Esophagus muscularis mucosa (tissue), 4 donors: ENCODE data around the gene MALL. TPM values are rescaled to one million over a fixed set of nuclear protein-coding genes. Genes with fewer than 3 reads are reported as not detected.
A peak's percentile ranks its signal among the peaks of the same experiment; 100 is the strongest.

Experiments
- DNase-seq: peaks from one replicate; pipeline ENCODE4 v3.0.0-alpha.2; 2017; ENCODE audit errors: extremely low spot score
- H3K27ac ChIP-seq, 4 donors: fragments of 200-600 bp; sonication (generic); replicated peaks in 1 of 4; 1 replicate in 3 of 4; 2 replicates in 1 of 4; pipeline ENCODE4 v1.5.1; 2016 to 2019; ENCODE audit warnings: mild to moderate bottlenecking in 1 of 4
- H3K27me3 ChIP-seq, 4 donors: fragments of 200-600 bp; sonication (generic); one replicate each; pipeline versions ENCODE4 v1.5.1 to v1.6.0; 2016 to 2019
- H3K36me3 ChIP-seq, 4 donors: fragments of 200-600 bp; sonication (generic); one replicate each; pipeline ENCODE4 v1.5.1; 2016 to 2019
- H3K4me1 ChIP-seq, 4 donors: fragments of 200-600 bp; sonication (generic); one replicate each; pipeline ENCODE4 v1.5.1; 2016 to 2019
- H3K4me3 ChIP-seq, 4 donors: fragments of 200-600 bp; sonication (generic); 1 replicate in 2 of 4; 2 replicates in 2 of 4; pipeline ENCODE4 v1.5.1; 2016 to 2019; ENCODE audit warnings: mild to moderate bottlenecking in 4 of 4, moderate library complexity in 1 of 4
- H3K9me3 ChIP-seq, 4 donors: fragments of 200-600 bp; sonication (generic); 1 replicate in 3 of 4; 2 replicates in 1 of 4; pipeline ENCODE4 v1.5.1; 2016 to 2019
- CTCF ChIP-seq, 3 experiments: fragments of 200-600 bp in 2 of 3; fragments of 450-650 bp in 1 of 3; sonication (generic) in 2 of 3; IDR thresholded peaks; one replicate each; pipeline ENCODE4 v1.5.1; 2017 to 2019; ENCODE audit warnings: antibody characterized with exemption in 3 of 3, mild to moderate bottlenecking in 2 of 3, moderate library complexity in 1 of 3
- EP300 ChIP-seq: sonication (generic); formaldehyde crosslinking; IDR thresholded peaks from one replicate; pipeline ENCODE4 v1.6.1; 2017; ENCODE audit warnings: antibody characterized with exemption
- POLR2A ChIP-seq: fragments of 450-650 bp; IDR thresholded peaks from one replicate; pipeline ENCODE4 v1.6.1; 2017; ENCODE audit warnings: antibody characterized with exemption, moderate library complexity, mild to moderate bottlenecking, low read depth
- POLR2AphosphoS5 ChIP-seq, 2 donors: sonication (generic); formaldehyde crosslinking; IDR thresholded peaks; one replicate each; pipeline ENCODE4 v1.6.1; 2017; ENCODE audit warnings: antibody characterized with exemption in 2 of 2
- WGBS: methylation state at CpG from one replicate; pipeline ENCODE4 v1.1.5; 2018; 5-methylcytosine and 5-hydroxymethylcytosine counted together
- intact Hi-C: fragments of 100-400 bp; cut with DNase I; formaldehyde crosslinking; loops from one replicate; pipeline ENCODE4 v1.15.1; 2023
- total RNA-seq, 4 donors: library from RNA; depleted of rRNA; stranded (reverse); fragments of >200 nt; gene quantifications; one replicate each; pipeline versions ENCODE4 v1.1.0 to v1.2.1, GENCODE V29; 2016

The MALL gene
- total RNA-seq, 4 donors from 2014 or later = 5.0 to 20.4 (median 18.1) TPM

- no peak overlapping the region for H3K4me3 ChIP-seq
- intact Hi-C loops = no loop called here
- H3K36me3 ChIP-seq = peaks cover 0 to 9% (median 4%) of the 10 kb centered on the region in 4 donors
- no peak overlapping the region for H3K27ac ChIP-seq
- 77% methylated on average over 2 of the region's 2 CpGs for WGBS
- peaks cover 9 to 16% (median 11%) of the 10 kb centered on the region in 4 donors for H3K4me1 ChIP-seq
- DNase-seq = no peak
- no peak for TF ChIP-seq POLR2AphosphoS5 (IDR thresholded peaks at IDR 0.05)
- H3K9me3 ChIP-seq = no peaks in the 10 kb centered on the region
- peaks cover 0 to 44% (median 8%) of the 10 kb centered on the region in 4 donors for H3K27me3 ChIP-seq
Observed at GRCh38 chr2:110121052-110121334, 5.4 kb upstream of the MALL start.

- TF ChIP-seq EP300 = no peak
- TF ChIP-seq CTCF (IDR thresholded peaks at IDR 0.05) = no peak
- TF ChIP-seq POLR2A = no peak
- TF ChIP-seq POLR2AphosphoS5 (IDR thresholded peaks at IDR 0.05) = no peak
- WGBS = 68% methylated on average over 11 of the region's 11 CpGs
- Histone ChIP-seq H3K4me1 (peaks cover 15 to 20% (median 16%) of the 10 kb centered on the region in 4 donors), H3K4me3 (no peak overlapping the region), H3K27ac (peak overlapping the region in 2 of 4 donors; percentile 1 to 12), H3K27me3 (peaks cover 0 to 50% (median 13%) of the 10 kb centered on the region in 4 donors), H3K36me3 (peaks cover 0 to 9% (median 4%) of the 10 kb centered on the region in 4 donors), H3K9me3 (no peaks in the 10 kb centered on the region)
- peak; percentile 82 for DNase-seq
- intact Hi-C loops = no loop called here
Observed at GRCh38 chr2:110120171-110121051, 4.8 kb upstream of the MALL start.

- Histone ChIP-seq H3K27ac (peak overlapping the region; percentile 39 to 74 (median 65)), H3K9me3 (no peaks in the 10 kb centered on the region), H3K27me3 (peaks cover 0 to 68% (median 19%) of the 10 kb centered on the region in 4 donors), H3K4me1 (peaks cover 18 to 24% (median 21%) of the 10 kb centered on the region in 4 donors), H3K36me3 (no peaks in the 10 kb centered on the region), H3K4me3 (peak overlapping the region; percentile 48 to 59 (median 50))
- peak in 1 of 2 donors; percentile 8 for TF ChIP-seq POLR2AphosphoS5 (IDR thresholded peaks at IDR 0.05)
- no peak for TF ChIP-seq EP300
- TF ChIP-seq CTCF (IDR thresholded peaks at IDR 0.05) = peak; percentile 11 to 45 (median 17)
- TF ChIP-seq POLR2A = no peak
- intact Hi-C loops = no loop called here
- peak; percentile 92 for DNase-seq
- WGBS = 25% methylated on average over 8 of the region's 8 CpGs
Observed at GRCh38 chr2:110116033-110116710, 550 bp upstream of the MALL start.

- Histone ChIP-seq H3K36me3 (no peaks in the 10 kb centered on the region), H3K27me3 (peaks cover 0 to 57% (median 19%) of the 10 kb centered on the region in 4 donors), H3K4me1 (peaks cover 18 to 24% (median 21%) of the 10 kb centered on the region in 4 donors), H3K4me3 (peak overlapping the region; percentile 48 to 59 (median 50)), H3K9me3 (no peaks in the 10 kb centered on the region), H3K27ac (peak overlapping the region; percentile 39 to 74 (median 66))
- no peak for TF ChIP-seq CTCF (IDR thresholded peaks at IDR 0.05)
- no peak for TF ChIP-seq POLR2A
- TF ChIP-seq POLR2AphosphoS5 (IDR thresholded peaks at IDR 0.05) = no peak
- no peak for TF ChIP-seq EP300
- intact Hi-C loops = no loop called here
- 84% methylated on average over 14 of the region's 14 CpGs for WGBS
- DNase-seq = peak; percentile 47
Observed at GRCh38 chr2:110114831-110115255, 779 bp downstream of the MALL start.
